ENCODE results near the gene AGBL4. TPM values are rescaled to one million over a fixed set of nuclear protein-coding genes. Genes with fewer than 3 reads are reported as not detected.
"Not testable (repeated sequence)": the region's sequence is repeated elsewhere in the genome, so short reads cannot be mapped to it uniquely, and the experiment has no call there.

The AGBL4 gene
- total RNA-seq, 1 donor from 2014 or later: not detected

GRCh38 chr1:49424782-49425181 lies 599.0 kb downstream of the AGBL4 start:
- no peak for ATAC-seq

GRCh38 chr1:49416758-49417157 lies 607.0 kb downstream of the AGBL4 start:
- ATAC-seq: peak; percentile 29

DNA sequence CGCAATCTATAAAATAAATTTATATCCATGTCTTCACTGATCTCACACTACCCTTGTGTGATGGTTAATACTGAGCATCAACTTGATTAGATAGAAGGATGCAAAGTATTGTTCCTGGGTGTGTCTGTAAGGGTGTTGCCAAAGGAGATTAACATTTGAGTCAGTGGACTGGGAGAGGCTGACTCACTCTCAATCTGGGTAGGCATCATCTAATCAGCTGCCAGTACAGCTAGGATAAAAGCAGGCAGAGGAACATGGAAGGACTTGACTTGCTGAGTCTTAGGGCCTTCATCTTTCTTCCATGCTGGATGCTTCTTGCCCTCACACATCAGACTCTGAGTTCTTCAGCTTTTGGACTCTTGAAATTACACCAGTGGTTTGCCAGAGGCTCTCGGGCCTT lies 615.4 kb downstream of the AGBL4 start:
- ATAC-seq: no peak

- no peak for ATAC-seq
Measured at GRCh38 chr1:49397086-49397485, 626.7 kb downstream of the AGBL4 start.

GRCh38 chr1:49394200-49394599 lies 629.6 kb downstream of the AGBL4 start:
- ATAC-seq: no peak

GRCh38 chr1:49389699-49390098 lies 634.1 kb downstream of the AGBL4 start:
- ATAC-seq: no peak

GRCh38 chr1:49364676-49365075 lies 659.1 kb downstream of the AGBL4 start:
- ATAC-seq: no peak

DNA sequence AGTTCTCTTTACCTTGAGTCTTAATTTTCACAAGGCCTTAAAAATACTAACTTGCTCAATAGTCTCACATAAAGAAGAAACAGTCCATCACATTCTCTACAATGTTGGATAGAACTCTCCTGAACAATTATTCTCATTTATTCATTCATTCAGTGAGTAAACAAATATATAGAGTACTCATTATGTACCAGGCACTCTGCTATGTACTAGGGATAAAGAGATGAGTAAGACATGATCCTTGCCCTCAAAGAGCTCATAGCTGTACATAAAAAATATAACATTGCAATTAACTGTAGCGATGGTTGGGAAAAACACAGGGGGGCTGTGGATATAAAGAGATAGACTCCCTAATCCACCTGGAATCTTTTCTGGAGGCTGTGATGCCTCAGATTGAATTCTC lies 660.1 kb downstream of the AGBL4 start:
- no peak for ATAC-seq

- no peak for ATAC-seq
Measured at GRCh38 chr1:49358036-49358435, 665.7 kb downstream of the AGBL4 start.

DNA sequence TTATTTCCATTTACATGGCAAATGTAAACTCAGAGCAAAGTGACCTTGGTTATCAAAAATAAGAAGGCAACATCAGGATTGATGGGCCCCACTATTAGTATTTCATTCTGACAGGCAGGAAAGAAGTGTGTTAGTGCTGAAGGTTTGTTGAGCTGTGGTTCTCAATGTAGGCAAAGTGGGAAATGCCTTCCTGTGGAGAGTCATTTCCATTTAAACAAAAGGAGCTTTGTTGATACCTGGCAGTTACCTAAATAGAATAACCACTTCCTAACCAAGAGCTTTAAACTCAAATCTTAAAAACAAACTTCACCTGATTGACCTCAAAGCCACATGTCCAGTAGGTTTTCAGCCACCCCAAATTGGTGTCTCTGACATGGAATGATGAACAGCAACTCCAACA lies 667.2 kb downstream of the AGBL4 start:
- no peak for ATAC-seq

- no peak for ATAC-seq
Measured at GRCh38 chr1:49351768-49352167, 672.0 kb downstream of the AGBL4 start.

GRCh38 chr1:49346767-49347349 lies 676.9 kb downstream of the AGBL4 start:
- ATAC-seq: no peak

DNA sequence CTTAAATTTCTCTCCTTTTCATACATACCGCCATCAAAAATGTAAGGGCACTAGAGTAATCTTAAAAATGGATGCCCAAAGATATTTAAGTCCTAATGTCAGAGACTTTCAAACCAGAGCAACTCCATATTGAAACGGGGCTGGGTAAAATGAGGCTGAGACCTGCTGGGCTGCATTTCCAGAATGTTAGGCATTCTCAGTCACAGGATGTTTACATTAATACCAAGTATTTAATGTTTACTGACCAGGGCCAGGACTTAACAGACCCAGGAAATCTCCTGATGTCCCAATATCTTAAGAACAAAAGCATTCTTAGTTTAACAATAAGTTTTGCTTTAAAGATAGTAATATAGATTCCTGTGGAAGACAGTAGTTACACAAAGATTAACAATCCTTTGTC lies 683.2 kb downstream of the AGBL4 start:
- no peak for ATAC-seq

DNA sequence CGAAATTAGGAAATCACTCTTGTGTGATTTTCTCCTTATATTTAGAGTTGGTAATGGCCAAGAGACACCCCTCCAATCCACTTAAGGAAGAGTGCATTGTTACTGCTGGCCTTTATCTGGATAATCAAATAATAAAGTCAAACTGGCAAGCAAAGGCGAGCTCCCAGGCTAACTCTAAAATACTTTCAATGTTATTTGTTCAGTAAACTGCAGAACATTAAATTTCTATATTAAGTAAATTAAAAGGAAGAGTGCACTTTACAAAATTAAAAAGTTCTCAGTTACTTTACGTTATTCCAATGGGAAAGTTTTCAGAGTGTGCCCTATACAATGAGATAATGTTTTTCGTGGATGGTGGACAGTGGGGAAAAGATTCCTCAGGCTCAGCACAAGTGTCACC lies 684.7 kb downstream of the AGBL4 start:
- ATAC-seq: no peak

DNA sequence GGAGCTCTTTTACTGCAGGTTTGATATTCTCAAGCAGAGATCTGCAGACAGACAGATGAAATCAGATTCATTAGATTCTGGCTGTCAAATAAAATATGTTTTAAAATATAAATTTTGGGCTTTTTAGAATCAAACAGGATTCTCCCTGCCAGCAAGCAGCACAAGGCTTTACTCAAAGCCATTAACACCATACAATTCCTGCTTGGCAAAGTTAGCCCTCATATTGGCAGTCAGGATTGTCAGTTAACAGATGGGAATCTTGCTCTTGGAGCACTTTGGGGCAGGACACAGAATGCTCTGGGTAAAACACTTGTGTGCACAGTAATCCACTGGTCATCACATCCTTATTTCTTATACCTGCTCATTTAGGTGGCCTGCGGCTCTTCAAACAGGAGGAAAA lies 686.5 kb downstream of the AGBL4 start:
- no peak for ATAC-seq

DNA sequence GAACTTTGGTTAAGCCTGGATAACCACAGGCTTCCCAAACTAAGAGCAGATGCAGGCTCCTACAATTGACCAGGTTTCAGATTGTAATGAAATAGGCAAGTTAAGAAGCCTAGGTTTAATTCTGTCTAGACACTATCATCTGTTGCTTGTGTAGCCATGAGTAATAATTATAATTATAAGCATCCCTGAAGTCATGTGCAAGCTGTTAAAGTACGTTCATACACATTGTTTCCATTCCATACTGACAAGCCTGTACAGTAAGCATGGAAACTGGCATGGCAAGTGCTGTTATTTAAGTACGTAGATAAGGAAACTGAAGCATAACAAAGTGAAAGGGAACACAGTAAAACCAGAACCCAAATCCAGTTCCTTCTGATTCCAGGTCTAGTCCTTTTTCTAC lies 689.8 kb downstream of the AGBL4 start:
- ATAC-seq: no peak

GRCh38 chr1:49331066-49331852 lies 692.5 kb downstream of the AGBL4 start:
- ATAC-seq: no peak

DNA sequence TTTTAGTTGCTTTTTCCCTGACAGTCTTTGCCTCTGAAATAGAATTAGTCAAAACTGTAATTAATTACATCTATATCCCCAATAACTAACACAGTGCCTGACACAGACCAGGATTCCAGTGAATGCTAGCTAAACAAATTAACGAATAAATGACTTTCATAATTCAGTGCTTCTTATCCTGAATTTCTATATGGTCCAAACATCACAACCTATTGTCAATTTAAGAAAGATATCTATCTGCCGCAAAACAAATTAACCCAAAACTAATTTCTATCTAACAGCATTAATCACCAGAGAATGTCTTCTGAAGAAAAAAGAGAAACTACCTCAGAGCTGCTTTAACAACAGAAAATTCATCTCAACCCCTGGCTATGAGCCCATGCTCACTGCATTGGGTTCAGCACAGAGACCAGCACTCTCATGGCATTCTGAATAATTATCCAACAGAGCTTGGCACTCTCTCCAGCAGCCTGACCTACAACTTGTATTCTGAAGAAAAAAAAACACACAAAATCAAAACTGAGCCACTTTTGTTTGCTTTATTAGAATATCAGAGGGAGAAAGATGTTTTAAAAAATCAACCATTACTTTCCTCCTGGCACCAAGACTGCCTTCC lies 699.7 kb downstream of the AGBL4 start:
- no peak for ATAC-seq

- not testable (repeated sequence) for ATAC-seq
Measured at GRCh38 chr1:49320493-49320892, 703.3 kb downstream of the AGBL4 start.

GRCh38 chr1:49319426-49319963 lies 704.3 kb downstream of the AGBL4 start:
- no peak for ATAC-seq

DNA sequence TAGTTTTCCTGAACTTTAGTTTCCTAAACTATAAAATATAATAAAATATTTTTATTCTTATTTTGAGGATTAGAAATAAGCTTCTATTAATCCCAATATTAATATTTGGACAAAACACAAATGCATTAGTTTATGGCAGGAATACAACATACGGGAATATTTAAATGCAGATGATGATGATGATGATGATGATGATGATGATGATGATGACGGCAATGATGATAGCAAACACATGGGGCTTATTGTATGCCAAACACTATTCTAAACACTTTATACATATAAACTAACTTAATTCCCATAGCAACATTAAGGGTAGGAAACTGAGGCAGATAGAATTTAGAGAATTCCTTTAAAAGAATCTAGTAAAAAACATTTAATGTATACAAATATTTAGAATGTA lies 705.5 kb downstream of the AGBL4 start:
- no peak for ATAC-seq

DNA sequence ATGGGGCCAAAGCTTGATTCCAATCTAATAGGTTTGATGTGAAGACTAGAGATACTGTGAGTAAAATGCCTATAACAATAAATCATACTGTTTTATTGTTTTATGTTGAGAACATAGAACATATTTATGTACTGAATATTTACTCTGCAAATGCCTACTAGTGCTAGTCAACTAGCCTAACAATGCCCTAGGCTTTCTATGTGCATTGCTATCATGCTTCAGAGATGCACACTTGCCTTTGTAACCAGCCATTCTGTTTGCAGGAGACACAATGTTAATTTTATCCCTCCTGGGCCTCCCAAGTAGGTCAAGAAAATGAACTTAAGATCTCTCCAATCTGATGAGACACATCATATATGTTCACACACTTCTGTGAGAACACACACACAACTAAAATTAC lies 716.3 kb downstream of the AGBL4 start:
- no peak for ATAC-seq

- no peak for ATAC-seq
Measured at GRCh38 chr1:49306507-49307070, 717.2 kb downstream of the AGBL4 start.

All from esophagus mucosa (tissue), 1 donor.